ENCODE measurements around the gene OR4K1.
"Not testable (repeated sequence)": the region's sequence is repeated elsewhere in the genome, so short reads cannot be mapped to it uniquely, and the experiment has no call there.

OR4K1 gene, protein sequence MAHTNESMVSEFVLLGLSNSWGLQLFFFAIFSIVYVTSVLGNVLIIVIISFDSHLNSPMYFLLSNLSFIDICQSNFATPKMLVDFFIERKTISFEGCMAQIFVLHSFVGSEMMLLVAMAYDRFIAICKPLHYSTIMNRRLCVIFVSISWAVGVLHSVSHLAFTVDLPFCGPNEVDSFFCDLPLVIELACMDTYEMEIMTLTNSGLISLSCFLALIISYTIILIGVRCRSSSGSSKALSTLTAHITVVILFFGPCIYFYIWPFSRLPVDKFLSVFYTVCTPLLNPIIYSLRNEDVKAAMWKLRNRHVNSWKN

DNA sequence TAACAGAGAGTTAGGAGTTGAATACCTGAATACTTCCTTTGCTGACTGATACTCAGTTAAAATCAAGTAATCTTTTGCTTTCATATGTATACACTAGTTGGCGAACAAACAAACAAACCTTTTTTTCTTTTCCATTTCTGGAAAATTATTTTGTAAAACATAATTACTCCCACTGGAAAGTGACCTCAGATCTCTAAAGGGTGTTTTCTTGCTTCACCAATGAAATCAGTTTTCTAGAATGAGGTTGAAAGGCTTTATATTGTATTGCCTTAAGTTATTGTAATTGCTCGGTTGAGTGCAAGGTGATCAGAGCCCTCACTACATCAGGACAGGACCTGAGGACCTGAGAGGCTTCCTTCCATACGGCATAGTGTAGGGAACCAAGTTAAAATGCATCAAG, at the start of gene OR4K1:
Gene OR4K1 (plus strand): TSS at position 301 of the 400 bp plus-strand sequence. CDS start 4,750 bp downstream, outside the sequence.
- H3K4me1 Mint-ChIP-seq, result no peaks in the 10 kb centered on the region
- no peak for DNase-seq
- H3K36me3 Mint-ChIP-seq, result no peaks in the 10 kb centered on the region
- H3K9me3 Mint-ChIP-seq, result no peaks in the 10 kb centered on the region
- H3K27me3 Mint-ChIP-seq, result no peaks in the 10 kb centered on the region
- CTCF ChIA-PET, result no interaction called here
- H3K27ac Mint-ChIP-seq, result no peak within 1 kb of the TSS
- no peak within 1 kb of the TSS for H3K4me3 Mint-ChIP-seq

DNA sequence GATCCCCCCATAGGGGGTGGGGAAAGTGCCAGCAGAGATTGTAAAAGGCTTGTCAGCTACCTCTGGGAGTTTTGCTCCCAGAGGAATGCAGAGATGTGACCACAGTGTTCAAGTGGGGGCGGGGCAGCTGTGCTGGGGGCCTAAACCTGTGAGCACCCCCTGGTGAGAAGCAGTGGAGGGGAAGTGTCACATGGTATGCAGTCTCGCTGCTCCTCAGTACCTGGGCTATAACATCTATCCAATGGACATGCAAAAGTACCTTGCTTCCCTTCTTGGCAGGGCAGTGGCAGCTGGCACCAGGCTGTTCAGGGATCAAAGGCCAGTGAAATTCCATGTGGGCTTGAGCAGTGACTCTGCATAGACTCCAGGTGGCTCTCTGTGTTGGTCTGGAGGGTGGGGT, 35.4 kb upstream of the OR4K1 start:
- DNase-seq, result no peak
- CTCF ChIA-PET, result no interaction called here
- Mint-ChIP-seq H3K4me1 (no peaks in the 10 kb centered on the region), H3K36me3 (no peaks in the 10 kb centered on the region), H3K27me3 (no peaks in the 10 kb centered on the region), H3K9me3 (peaks cover 39% of the 10 kb centered on the region), H3K27ac (no peak overlapping the region), H3K4me3 (no peak overlapping the region)

DNA sequence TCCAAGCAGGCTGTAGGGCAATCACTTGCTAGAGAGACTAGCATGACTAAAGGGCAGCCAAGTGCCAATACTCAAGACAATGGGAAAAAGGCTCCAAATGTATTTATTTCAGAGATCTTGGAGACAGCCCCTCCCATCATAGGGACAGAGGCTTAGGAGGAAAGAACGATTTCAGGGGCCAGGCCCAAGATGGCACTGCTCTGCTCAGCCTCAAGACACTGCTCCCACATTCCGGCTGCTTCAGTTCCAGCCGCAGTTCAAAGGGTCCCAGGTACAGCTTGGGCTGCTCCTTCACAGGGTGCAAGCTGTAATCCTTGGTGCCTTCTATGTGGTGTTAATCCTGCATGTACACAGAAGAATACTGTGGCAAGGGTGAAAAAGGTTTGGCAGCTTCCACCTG, 29.7 kb upstream of the OR4K1 start:
- H3K27ac Mint-ChIP-seq, result no peak overlapping the region
- H3K4me3 Mint-ChIP-seq, result no peak overlapping the region
- peaks cover 11% of the 10 kb centered on the region for H3K9me3 Mint-ChIP-seq
- H3K4me1 Mint-ChIP-seq, result no peaks in the 10 kb centered on the region
- H3K36me3 Mint-ChIP-seq, result no peaks in the 10 kb centered on the region
- no peaks in the 10 kb centered on the region for H3K27me3 Mint-ChIP-seq
- CTCF ChIA-PET, result no interaction called here
- no peak for DNase-seq

DNA sequence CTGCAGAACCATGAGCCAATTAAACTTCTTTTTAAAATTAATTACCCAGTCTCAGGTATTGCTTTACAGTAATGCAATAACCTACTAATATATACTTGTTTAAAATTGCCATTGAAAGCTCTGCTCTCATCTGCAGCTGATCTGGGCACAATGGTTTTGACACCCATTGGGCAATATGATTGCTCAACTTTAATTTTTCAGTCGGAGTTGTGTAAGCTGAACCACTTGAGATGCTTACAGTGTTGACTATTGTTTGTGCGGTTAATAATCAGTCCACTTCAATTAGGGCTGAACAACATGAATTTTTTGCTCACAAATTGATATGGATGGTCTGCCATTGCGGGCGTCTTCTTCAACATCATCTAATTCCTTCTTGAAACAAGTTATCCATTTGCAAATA, 28.3 kb upstream of the OR4K1 start:
- no peak overlapping the region for H3K4me3 Mint-ChIP-seq
- no peaks in the 10 kb centered on the region for H3K27me3 Mint-ChIP-seq
- DNase-seq, result no peak
- H3K27ac Mint-ChIP-seq, result no peak overlapping the region
- H3K4me1 Mint-ChIP-seq, result no peaks in the 10 kb centered on the region
- no peaks in the 10 kb centered on the region for H3K36me3 Mint-ChIP-seq
- peaks cover 2% of the 10 kb centered on the region for H3K9me3 Mint-ChIP-seq
- CTCF ChIA-PET, result no interaction called here

DNA sequence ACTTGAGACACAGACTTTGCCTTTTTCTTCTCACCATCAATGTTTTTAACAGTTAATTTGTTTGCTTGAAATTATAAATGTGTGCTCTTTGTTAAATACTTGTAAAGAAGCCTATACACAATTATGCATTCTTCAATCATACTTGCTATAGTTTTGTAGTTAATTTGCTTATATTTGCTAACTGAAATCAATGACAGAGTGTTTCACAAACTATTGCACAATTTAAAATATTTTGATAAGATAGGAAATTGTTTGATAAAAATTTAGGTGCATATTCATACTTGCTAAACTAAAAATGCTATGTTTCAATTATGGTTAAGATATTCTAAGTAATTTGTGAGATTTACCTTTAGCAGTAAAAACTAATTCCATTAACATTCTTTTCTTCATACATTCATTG, 24.1 kb upstream of the OR4K1 start:
- Mint-ChIP-seq H3K36me3 (no peaks in the 10 kb centered on the region), H3K4me3 (no peak overlapping the region), H3K27me3 (no peaks in the 10 kb centered on the region), H3K4me1 (no peaks in the 10 kb centered on the region), H3K27ac (no peak overlapping the region), H3K9me3 (no peaks in the 10 kb centered on the region)
- CTCF ChIA-PET, result no interaction called here
- DNase-seq, result no peak

DNA sequence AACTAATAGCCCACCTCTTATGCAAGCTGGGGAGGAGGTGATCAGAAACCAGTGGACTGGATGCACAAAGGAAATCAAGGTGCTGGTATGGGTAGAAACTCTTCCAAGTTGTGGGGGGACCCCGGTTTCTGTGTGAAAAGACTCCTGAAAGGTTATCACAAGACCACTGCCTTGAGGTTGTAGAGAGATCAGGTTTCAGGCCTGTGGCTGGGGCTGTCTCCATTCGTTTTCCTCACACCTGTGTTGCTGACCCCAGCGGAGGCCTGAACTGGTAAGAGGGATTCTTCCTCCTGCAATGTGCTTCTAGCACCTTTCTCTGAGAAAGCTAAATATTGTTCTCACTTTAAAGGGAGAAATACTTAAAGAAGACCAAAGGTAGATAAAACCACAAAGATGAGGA, 19.6 kb upstream of the OR4K1 start:
- H3K9me3 Mint-ChIP-seq, result no peaks in the 10 kb centered on the region
- H3K36me3 Mint-ChIP-seq, result no peaks in the 10 kb centered on the region
- no peak overlapping the region for H3K4me3 Mint-ChIP-seq
- no peaks in the 10 kb centered on the region for H3K4me1 Mint-ChIP-seq
- no peak overlapping the region for H3K27ac Mint-ChIP-seq
- CTCF ChIA-PET, result no interaction called here
- no peak for DNase-seq
- no peaks in the 10 kb centered on the region for H3K27me3 Mint-ChIP-seq

DNA sequence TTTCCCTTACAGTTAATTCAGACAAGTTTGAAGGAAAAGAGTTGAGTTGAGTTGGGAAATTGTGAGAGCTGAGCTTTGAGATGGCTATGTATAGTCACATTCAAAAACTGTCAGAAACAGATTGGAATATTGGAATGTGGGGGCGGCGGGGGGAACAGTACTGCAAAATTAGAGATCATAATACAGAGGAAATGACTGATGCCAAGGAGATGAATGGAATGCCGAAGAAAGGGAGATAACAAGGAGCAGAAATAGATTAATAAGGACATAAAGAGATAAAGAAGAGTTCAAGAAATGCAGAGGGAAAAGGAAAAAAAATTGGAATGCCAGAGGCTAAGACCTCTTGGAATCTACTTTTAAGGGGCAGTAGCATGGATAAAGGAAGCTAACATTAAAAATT, 13.5 kb upstream of the OR4K1 start:
- Mint-ChIP-seq H3K27me3 (no peaks in the 10 kb centered on the region), H3K27ac (no peak overlapping the region), H3K9me3 (no peaks in the 10 kb centered on the region), H3K36me3 (no peaks in the 10 kb centered on the region), H3K4me3 (no peak overlapping the region), H3K4me1 (no peaks in the 10 kb centered on the region)
- CTCF ChIA-PET, result no interaction called here
- DNase-seq, result no peak

DNA sequence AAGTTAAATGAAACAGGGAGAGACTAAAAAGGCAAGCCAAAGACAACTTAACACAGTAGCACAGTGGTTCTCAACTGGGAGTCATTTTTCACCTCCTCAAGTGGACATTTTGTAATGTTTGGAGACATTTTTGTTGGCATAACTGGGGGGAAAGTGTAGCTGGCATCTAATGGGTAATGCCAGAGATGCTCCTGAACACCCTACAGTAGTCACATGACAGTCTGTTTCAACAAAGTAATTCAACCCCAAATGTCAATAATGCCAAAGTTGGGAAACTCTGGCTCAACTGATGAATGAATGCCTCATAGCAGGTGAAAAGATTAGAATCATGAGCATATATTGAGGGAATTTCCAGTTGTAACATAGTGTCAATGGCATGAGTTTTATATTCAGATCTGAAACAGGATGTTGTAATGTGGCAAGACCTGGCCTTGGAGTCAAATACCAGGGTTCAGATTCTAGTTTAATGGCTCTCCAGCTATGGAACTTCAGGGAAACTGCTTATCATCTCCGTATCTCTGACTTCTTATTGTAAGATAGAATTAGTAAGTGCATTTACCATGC, 12.7 kb upstream of the OR4K1 start:
- DNase-seq, result no peak
- Mint-ChIP-seq H3K27ac (no peak overlapping the region), H3K36me3 (no peaks in the 10 kb centered on the region), H3K9me3 (no peaks in the 10 kb centered on the region), H3K4me3 (no peak overlapping the region), H3K27me3 (no peaks in the 10 kb centered on the region), H3K4me1 (no peaks in the 10 kb centered on the region)
- CTCF ChIA-PET, result no interaction called here

DNA sequence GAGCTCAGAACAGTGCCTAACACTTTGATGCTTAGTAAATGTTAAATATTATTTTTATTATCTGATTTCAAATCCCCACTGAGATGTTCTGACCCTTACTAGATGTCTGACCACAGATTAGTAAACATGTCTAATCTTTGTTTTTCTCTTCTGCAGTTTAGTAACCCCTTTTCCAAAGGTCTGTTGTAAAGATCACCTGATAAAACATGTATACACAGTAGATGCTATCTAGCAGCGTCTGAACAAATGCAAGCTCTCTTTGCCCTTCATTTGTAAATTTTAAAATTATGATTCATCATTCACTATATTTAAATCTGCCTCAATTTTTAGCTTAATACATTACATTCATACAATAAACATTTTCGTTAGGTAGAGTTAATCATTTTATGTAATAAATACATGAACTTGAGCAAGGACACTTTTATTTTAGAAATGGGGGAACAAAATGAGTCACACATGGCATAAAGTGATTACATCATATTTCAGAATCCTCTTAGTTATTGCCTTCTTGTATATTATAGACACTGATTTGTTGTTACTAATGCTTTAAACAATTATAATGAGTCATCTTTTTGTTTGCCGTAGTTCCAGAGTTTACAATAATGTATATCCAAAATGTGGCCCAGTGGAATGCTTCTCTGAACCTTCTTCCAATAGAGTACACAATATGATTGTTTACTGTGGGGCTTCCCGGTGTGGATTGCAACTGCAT, 12.0 kb upstream of the OR4K1 start:
- Mint-ChIP-seq H3K27me3 (no peaks in the 10 kb centered on the region), H3K9me3 (no peaks in the 10 kb centered on the region), H3K36me3 (no peaks in the 10 kb centered on the region), H3K4me3 (no peak overlapping the region), H3K27ac (no peak overlapping the region), H3K4me1 (no peaks in the 10 kb centered on the region)
- CTCF ChIA-PET, result no interaction called here
- no peak for DNase-seq

DNA sequence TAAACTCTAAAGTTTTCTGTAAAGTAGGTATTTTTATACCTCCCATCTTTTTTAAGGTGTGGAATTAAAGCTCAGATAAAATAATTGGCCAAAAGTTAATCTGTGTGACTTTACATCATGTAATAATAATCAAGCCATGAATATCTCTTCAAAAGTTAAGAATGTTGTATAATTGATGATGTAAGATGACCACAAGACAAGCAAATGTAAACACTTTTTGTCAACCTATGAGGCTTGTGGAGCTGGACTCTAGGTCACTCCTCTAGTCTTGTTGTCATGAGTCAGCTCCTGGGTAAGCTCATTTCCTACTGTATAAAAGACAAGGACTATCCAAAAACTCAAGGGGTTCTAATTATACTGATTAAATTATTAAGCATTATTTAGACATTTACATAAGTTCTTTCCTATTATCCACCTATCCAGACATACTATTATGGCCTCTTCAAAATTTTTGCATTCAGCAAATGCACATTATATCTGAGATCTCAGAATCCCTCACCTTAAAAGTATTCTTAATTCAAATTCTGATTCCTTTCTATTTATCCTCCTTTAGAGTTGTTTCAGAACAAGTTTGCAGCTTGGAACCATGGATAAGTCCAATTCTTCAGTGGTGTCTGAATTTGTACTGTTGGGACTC, 10.6 kb upstream of the OR4K1 start, which contains the start of gene OR4K5:
Gene OR4K5 (plus strand): TSS at position 587 of the 637 bp plus-strand sequence. CDS start 0 bp downstream, at position 587.
- Mint-ChIP-seq H3K4me1 (no peaks in the 10 kb centered on the region), H3K9me3 (peaks cover 1% of the 10 kb centered on the region), H3K27me3 (no peaks in the 10 kb centered on the region), H3K36me3 (no peaks in the 10 kb centered on the region), H3K27ac (no peak within 1 kb of the TSS), H3K4me3 (no peak within 1 kb of the TSS)
- CTCF ChIA-PET, result no interaction called here
- DNase-seq, result no peak

DNA sequence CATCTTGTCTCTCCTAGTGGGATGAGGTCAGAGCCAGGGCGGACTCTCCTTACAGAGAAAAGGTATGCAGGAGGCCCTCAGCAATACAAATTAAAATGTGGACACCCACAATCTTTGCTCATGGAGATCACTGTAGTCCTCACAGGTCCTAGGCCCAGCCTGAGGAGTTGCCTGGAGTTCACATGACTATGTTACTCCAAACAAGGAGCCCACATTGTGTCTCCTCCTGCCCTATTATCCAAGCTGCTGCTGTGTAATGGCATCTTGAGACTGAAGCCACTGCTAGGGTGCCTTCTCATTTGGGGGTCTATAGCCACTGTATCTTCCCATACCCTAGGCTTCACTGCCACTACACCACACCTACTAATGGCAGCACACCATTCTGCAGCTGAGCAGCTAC, 11.0 kb downstream of the OR4K1 start:
- no peaks in the 10 kb centered on the region for H3K27me3 Mint-ChIP-seq
- no peak overlapping the region for H3K27ac Mint-ChIP-seq
- DNase-seq, result no peak
- H3K4me1 Mint-ChIP-seq, result no peaks in the 10 kb centered on the region
- no peaks in the 10 kb centered on the region for H3K9me3 Mint-ChIP-seq
- no peak overlapping the region for H3K4me3 Mint-ChIP-seq
- CTCF ChIA-PET, result no interaction called here
- no peaks in the 10 kb centered on the region for H3K36me3 Mint-ChIP-seq

DNA sequence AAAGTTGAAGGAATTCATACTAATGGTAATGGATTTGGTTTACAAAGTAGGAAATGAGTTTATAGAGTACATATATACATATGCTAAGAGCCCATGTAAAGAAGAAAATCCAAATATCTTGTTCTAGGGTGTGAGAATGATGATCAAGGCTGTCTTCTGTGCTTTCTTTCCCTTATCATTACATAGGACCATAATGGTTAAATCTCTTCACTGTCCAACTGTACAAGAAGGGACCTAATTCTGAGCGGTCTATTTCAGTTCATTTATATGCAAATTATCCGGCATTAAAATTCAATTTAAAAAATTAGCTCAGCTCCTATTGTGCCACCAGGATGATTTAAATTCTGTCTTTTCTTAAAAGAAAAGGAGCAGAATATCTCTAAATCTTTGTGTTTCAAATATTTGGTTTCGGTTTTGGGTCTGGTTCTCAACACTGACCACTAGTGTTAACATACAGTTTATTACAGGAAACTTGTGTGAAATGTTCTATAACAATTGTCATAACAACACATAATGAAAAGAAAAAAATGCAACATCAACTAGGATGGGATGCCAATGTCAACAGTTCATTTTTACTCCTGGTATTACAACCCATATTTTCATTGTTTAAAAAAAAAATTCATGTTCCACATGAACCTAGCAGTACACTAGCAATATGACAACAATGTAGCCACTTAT, 16.8 kb downstream of the OR4K1 start:
- no peak overlapping the region for H3K4me3 Mint-ChIP-seq

DNA sequence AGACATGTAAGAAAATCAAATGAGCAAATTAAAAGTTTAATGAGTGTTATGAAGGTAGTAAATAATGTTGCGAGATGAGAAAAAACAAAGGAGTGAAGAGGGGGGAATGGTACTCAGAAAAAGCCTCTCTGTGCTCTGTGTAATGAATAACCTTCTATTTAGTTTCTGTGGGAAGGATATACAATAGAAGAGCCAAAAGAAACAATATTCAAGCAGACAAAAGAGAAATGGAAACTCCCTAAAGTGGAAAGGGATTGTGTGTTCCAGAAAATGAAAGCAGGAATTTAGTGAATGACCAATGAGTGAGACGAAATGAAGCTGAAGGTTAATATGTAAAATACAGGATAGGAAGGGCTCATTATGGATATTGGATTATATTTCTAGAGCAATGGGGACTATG, 18.5 kb downstream of the OR4K1 start:
- no peaks in the 10 kb centered on the region for H3K36me3 Mint-ChIP-seq
- CTCF ChIA-PET, result no interaction called here
- peaks cover 2% of the 10 kb centered on the region for H3K9me3 Mint-ChIP-seq
- H3K4me3 Mint-ChIP-seq, result no peak overlapping the region
- H3K4me1 Mint-ChIP-seq, result no peaks in the 10 kb centered on the region
- no peak overlapping the region for H3K27ac Mint-ChIP-seq
- no peaks in the 10 kb centered on the region for H3K27me3 Mint-ChIP-seq
- DNase-seq, result no peak

More for the DNA sequence above, 16.8 kb downstream of the OR4K1 start:
- Mint-ChIP-seq H3K36me3 (no peaks in the 10 kb centered on the region), H3K9me3 (peaks cover 2% of the 10 kb centered on the region), H3K4me1 (no peaks in the 10 kb centered on the region), H3K27ac (no peak overlapping the region), H3K27me3 (no peaks in the 10 kb centered on the region)
- DNase-seq, result no peak
- CTCF ChIA-PET, result no interaction called here

DNA sequence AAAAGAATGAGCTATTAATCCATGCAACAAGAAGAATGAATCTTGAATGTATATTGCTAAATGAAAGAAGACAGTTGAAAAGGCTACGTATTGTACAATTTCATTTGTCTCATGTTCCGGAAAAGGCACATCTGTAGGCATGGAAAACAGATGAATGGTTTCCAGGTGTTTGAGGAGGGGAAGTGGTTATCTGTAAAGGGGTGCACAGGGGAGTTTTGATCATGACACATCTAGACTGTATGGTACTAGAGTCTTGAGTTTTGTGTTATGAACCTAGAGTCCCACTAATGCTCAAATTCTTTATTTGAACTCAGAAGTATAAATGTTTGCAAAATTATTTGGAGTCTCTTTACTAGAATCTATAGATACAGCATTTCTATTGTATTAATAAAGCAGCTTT, 39.0 kb downstream of the OR4K1 start:
- DNase-seq, H3K9me3 Mint-ChIP-seq, H3K4me3 Mint-ChIP-seq, H3K27me3 Mint-ChIP-seq, H3K36me3 Mint-ChIP-seq, H3K27ac Mint-ChIP-seq, CTCF ChIA-PET: not testable (repeated sequence)
- peaks cover 23% of the 10 kb centered on the region for H3K4me1 Mint-ChIP-seq

Data from activated naive CD4-positive, alpha-beta T cell treated with anti-CD3 and anti-CD28 coated beads, Interleukin-2, amount 10 ng/mL, durations not matched to agents 7 days and 5 days (primary cell).